Measurements from ENCODE around the gene AP3S2. TPM values are rescaled to one million over a fixed set of nuclear protein-coding genes. Genes with fewer than 3 reads are reported as not detected.

The AP3S2 gene
- polyA plus RNA-seq, 1 donor (not counting 4 experiments of a cell fraction or from before 2014, with no cell fraction given) = 34.6 TPM

DNA sequence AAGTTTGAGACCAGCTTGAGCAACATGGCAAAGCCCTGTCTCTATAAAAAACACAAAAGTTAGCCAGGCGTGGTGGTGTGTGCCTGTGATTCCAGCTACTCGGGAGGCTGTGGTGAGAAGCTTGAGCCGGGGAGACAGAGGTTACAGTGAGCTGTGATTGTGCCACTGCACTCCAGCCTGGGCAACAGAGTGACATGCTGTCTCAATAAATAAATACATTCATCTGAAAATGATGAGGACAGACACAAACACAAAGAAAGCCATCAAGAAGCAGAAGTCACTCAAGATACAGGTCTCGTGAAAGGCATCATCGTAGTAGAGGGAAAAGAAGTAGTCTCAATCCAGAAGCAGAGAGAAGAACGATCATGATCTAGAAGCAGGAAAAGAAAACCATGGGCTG is 18.1 kb downstream of the AP3S2 start:
- Histone ChIP-seq H3K27ac (ENCODE audit: control insufficient read depth, insufficient read depth, low read length) (no peak overlapping the region), H2AFZ (ENCODE audit: control insufficient read depth, low read length) (no peak overlapping the region), H3K4me1 (ENCODE audit: control insufficient read depth, extremely low read depth, insufficient read depth, low read length) (no peaks in the 10 kb centered on the region), H4K20me1 (ENCODE audit: control insufficient read depth, extremely low read depth, insufficient read depth, low read length) (no peaks in the 10 kb centered on the region), H3K36me3 (ENCODE audit: control insufficient read depth in 2 of 2, extremely low read depth in 1 of 2, insufficient read depth in 2 of 2, low read length in 2 of 2) (peaks cover 3 to 15% of the 10 kb centered on the region in 2 experiments), H3K9me1 (ENCODE audit: control insufficient read depth, extremely low read depth, insufficient read depth, low read length) (no peaks in the 10 kb centered on the region), H3K27me3 (ENCODE audit: control insufficient read depth, extremely low read depth, insufficient read depth, low read length) (no peaks in the 10 kb centered on the region), H3K9me3 (ENCODE audit: control insufficient read depth, low read depth, low read length) (no peaks in the 10 kb centered on the region), H3K4me2 (ENCODE audit: control insufficient read depth, extremely low read depth, insufficient read depth, low read depth, low read length) (no peak overlapping the region), H3K79me2 (ENCODE audit: control insufficient read depth, insufficient read depth, low read length) (no peaks in the 10 kb centered on the region), H3K4me3 (ENCODE audit: control insufficient read depth in 2 of 3, extremely low read depth in 1 of 3, insufficient read depth in 2 of 3, low read depth in 1 of 3, low read length in 3 of 3) (no peak overlapping the region), H3K9ac (ENCODE audit: control insufficient read depth, extremely low read depth, insufficient read depth, low read length) (no peak overlapping the region)
- no peak for DNase-seq (ENCODE audit: low read depth, low spot score)
- dilution Hi-C loops (cut with MboI; ENCODE audit: extremely low pct_ligation_motif_present, low sequenced_read_pairs) = no loop called here
- no peak for FAIRE-seq
- no peak for TF ChIP-seq EZH2 (IDR thresholded peaks at IDR 0.05; ENCODE audit: low read length)
- TF ChIP-seq, protein P1, sequence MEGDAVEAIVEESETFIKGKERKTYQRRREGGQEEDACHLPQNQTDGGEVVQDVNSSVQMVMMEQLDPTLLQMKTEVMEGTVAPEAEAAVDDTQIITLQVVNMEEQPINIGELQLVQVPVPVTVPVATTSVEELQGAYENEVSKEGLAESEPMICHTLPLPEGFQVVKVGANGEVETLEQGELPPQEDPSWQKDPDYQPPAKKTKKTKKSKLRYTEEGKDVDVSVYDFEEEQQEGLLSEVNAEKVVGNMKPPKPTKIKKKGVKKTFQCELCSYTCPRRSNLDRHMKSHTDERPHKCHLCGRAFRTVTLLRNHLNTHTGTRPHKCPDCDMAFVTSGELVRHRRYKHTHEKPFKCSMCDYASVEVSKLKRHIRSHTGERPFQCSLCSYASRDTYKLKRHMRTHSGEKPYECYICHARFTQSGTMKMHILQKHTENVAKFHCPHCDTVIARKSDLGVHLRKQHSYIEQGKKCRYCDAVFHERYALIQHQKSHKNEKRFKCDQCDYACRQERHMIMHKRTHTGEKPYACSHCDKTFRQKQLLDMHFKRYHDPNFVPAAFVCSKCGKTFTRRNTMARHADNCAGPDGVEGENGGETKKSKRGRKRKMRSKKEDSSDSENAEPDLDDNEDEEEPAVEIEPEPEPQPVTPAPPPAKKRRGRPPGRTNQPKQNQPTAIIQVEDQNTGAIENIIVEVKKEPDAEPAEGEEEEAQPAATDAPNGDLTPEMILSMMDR (optimal IDR thresholded peaks at IDR 0.05 in 1 of 3, IDR thresholded peaks at IDR 0.05 in 1 of 3, conservative IDR thresholded peaks at IDR 0.05 in 1 of 3; ENCODE audit: extremely low read depth in 1 of 3, insufficient read depth in 2 of 3, low read length in 3 of 3) = no peak

DNA sequence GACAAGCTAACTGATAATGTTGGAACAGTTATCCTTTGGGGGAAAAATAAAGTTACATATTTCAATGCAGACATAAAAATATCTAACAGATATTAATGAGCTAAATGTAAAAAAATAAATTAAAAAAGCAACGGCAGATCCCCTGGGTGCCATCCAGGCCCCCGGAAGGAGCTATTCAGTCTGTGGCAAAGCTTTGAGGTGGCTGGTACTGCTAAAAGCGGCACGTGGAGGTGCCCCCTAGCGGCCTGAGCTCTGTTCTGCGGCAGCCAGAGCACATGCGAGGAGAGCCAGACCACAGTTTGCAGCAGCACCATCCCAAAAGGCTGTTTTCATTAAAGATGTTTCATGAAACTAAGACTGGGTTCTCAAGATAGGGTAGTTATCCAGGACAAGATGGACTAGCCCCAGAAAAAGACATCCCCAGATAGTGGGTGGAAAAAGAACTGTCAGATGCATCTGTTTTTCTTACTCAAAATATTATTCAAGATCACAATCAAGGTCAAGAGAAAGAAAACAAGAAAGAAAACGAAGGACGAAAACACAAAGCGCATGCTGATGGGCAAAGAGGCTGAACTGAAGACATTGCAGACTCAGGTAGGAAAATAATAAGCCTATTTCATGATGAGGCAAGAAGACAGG is 18.7 kb downstream of the AP3S2 start:
- Histone ChIP-seq H3K27me3 (ENCODE audit: control insufficient read depth, extremely low read depth, insufficient read depth, low read length) (no peaks in the 10 kb centered on the region), H3K9me3 (ENCODE audit: control insufficient read depth, low read depth, low read length) (no peaks in the 10 kb centered on the region), H3K4me3 (ENCODE audit: control insufficient read depth in 2 of 3, extremely low read depth in 1 of 3, insufficient read depth in 2 of 3, low read depth in 1 of 3, low read length in 3 of 3) (no peak overlapping the region), H3K9me1 (ENCODE audit: control insufficient read depth, extremely low read depth, insufficient read depth, low read length) (no peaks in the 10 kb centered on the region), H3K4me1 (ENCODE audit: control insufficient read depth, extremely low read depth, insufficient read depth, low read length) (no peaks in the 10 kb centered on the region), H3K79me2 (ENCODE audit: control insufficient read depth, insufficient read depth, low read length) (no peaks in the 10 kb centered on the region), H3K9ac (ENCODE audit: control insufficient read depth, extremely low read depth, insufficient read depth, low read length) (no peak overlapping the region), H4K20me1 (ENCODE audit: control insufficient read depth, extremely low read depth, insufficient read depth, low read length) (no peaks in the 10 kb centered on the region), H3K27ac (ENCODE audit: control insufficient read depth, insufficient read depth, low read length) (no peak overlapping the region), H3K4me2 (ENCODE audit: control insufficient read depth, extremely low read depth, insufficient read depth, low read depth, low read length) (no peak overlapping the region), H3K36me3 (ENCODE audit: control insufficient read depth in 2 of 2, extremely low read depth in 1 of 2, insufficient read depth in 2 of 2, low read length in 2 of 2) (peaks cover 3 to 20% of the 10 kb centered on the region in 2 experiments), H2AFZ (ENCODE audit: control insufficient read depth, low read length) (no peak overlapping the region)
- dilution Hi-C loops (cut with MboI; ENCODE audit: extremely low pct_ligation_motif_present, low sequenced_read_pairs) = loop anchor here (25.0 kb wide), 1 partner anchor 113 kb away; the partner anchor contains the start of gene MESP1
- DNase-seq (ENCODE audit: low read depth, low spot score) = no peak
- TF ChIP-seq EZH2 (IDR thresholded peaks at IDR 0.05; ENCODE audit: low read length) = no peak
- TF ChIP-seq, protein P1 (optimal IDR thresholded peaks at IDR 0.05 in 1 of 3, IDR thresholded peaks at IDR 0.05 in 1 of 3, conservative IDR thresholded peaks at IDR 0.05 in 1 of 3; ENCODE audit: extremely low read depth in 1 of 3, insufficient read depth in 2 of 3, low read length in 3 of 3) = peak; percentile 90 to 98 (median 96)
- peak; percentile 72 for FAIRE-seq
